Measurements from ENCODE around the gene PDE6B. TPM values are rescaled to one million over a fixed set of nuclear protein-coding genes. Genes with fewer than 3 reads are reported as not detected.

The PDE6B gene
- total RNA-seq, 1 experiment from 2014 or later: not detected

DNA sequence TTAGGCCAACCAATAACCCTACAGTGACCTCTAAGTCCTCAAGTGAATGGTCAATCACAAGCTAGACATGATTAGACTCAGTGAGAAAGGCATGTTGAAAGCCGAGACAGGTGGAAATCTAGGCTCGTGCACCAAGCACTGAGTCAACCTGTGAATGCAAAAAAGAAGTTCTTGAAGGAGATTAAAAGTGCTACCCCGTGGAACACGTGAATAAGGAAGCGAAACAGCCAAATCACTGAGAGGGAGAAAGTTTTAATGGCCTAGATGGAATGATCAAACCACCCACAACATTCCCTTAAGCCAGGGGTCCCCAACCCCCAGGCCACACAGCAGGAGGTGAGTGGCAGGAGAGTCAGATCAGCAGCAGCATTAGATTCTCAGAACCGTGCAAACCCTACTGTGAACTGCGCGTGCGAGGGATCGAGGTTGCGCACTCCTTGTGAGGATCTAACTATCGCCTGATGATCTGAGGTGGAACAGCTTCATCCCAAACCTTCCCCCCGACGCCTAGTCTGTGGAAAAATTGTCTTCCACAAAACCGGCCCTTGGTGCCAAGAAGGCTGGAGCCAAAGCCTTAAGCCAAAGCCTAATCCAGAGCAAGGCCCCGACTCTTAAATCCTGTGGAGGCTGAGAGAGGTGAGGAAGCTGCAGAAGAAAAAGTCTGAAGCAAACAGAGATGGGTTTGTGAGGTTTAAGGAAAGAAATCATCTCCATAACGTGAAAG is 19.5 kb upstream of the PDE6B start:
- DNase-seq (ENCODE audit: unreplicated experiment): no peak
- no peak overlapping the region for H3K27ac Mint-ChIP-seq (ENCODE audit: low read depth, unreplicated experiment)
- TF ChIP-seq, protein P1, sequence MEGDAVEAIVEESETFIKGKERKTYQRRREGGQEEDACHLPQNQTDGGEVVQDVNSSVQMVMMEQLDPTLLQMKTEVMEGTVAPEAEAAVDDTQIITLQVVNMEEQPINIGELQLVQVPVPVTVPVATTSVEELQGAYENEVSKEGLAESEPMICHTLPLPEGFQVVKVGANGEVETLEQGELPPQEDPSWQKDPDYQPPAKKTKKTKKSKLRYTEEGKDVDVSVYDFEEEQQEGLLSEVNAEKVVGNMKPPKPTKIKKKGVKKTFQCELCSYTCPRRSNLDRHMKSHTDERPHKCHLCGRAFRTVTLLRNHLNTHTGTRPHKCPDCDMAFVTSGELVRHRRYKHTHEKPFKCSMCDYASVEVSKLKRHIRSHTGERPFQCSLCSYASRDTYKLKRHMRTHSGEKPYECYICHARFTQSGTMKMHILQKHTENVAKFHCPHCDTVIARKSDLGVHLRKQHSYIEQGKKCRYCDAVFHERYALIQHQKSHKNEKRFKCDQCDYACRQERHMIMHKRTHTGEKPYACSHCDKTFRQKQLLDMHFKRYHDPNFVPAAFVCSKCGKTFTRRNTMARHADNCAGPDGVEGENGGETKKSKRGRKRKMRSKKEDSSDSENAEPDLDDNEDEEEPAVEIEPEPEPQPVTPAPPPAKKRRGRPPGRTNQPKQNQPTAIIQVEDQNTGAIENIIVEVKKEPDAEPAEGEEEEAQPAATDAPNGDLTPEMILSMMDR (IDR thresholded peaks at IDR 0.05; ENCODE audit: unreplicated experiment): no peak
- H3K36me3 Mint-ChIP-seq (ENCODE audit: insufficient read depth, unreplicated experiment): peaks cover 6% of the 10 kb centered on the region
- BruUV-seq (replicated peaks): no TSS peak
- ChIA-PET CTCF (interaction anchor here (1.8 kb wide), 1 partner anchor 67 kb away, joined by 4 read pairs; the partner anchor contains the start of gene ATP5ME), POLR2A (interaction anchor here (0.6 kb wide), 1 partner anchor 93 kb away, joined by 3 read pairs; no protein-coding TSS in a partner anchor)
- H3K9me3 Mint-ChIP-seq (ENCODE audit: unreplicated experiment): peaks cover 9% of the 10 kb centered on the region
- intact Hi-C loops (cut with micrococcal nuclease): loop anchor here (10.0 kb wide), 1 partner anchor 149 kb away; no protein-coding TSS in a partner anchor
- H3K4me1 Mint-ChIP-seq (ENCODE audit: insufficient read depth, unreplicated experiment): peaks cover 22% of the 10 kb centered on the region
- no peak overlapping the region for H3K4me3 Mint-ChIP-seq (ENCODE audit: unreplicated experiment)
- H3K27me3 Mint-ChIP-seq (ENCODE audit: insufficient read depth, unreplicated experiment): no peaks in the 10 kb centered on the region

DNA sequence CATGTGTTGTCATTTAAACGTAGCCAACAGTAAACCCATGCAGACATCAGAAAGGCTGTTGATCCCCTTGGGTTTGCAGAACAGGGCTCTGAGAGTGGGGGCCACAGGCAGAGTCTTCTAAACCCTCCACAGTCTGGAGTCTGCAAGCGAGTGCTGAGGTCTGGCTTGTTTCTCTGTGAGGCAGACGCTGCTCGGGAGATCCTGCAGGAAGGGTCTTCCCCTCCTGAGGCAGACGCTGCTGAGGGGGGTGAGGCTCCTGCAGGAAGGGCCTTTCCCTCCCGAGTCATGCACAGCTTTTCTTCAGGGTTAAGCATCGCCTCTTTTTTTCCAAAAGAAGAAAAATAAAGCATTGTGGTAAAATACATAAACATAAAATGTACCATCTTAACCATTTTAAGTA is 17.1 kb upstream of the PDE6B start:
- POLR2A ChIA-PET: interaction anchor here (1.2 kb wide), 1 partner anchor 17 kb away, joined by 3 read pairs; no protein-coding TSS in a partner anchor
- H3K27me3 Mint-ChIP-seq (ENCODE audit: insufficient read depth, unreplicated experiment): peaks cover 11% of the 10 kb centered on the region
- H3K4me1 Mint-ChIP-seq (ENCODE audit: insufficient read depth, unreplicated experiment): peaks cover 20% of the 10 kb centered on the region
- no peak for DNase-seq (ENCODE audit: unreplicated experiment)
- intact Hi-C loops (cut with micrococcal nuclease): loop anchor here (10.0 kb wide), 1 partner anchor 147 kb away; no protein-coding TSS in a partner anchor
- BruUV-seq (replicated peaks): no TSS peak
- H3K9me3 Mint-ChIP-seq (ENCODE audit: unreplicated experiment): peaks cover 9% of the 10 kb centered on the region
- H3K36me3 Mint-ChIP-seq (ENCODE audit: insufficient read depth, unreplicated experiment): peaks cover 6% of the 10 kb centered on the region
- CTCF ChIA-PET: interaction anchor here (1.1 kb wide), 1 partner anchor 65 kb away, joined by 6 read pairs; no protein-coding TSS in a partner anchor
- no peak overlapping the region for H3K27ac Mint-ChIP-seq (ENCODE audit: low read depth, unreplicated experiment)
- no peak overlapping the region for H3K4me3 Mint-ChIP-seq (ENCODE audit: unreplicated experiment)
- TF ChIP-seq, protein P1 (IDR thresholded peaks at IDR 0.05; ENCODE audit: unreplicated experiment): no peak

DNA sequence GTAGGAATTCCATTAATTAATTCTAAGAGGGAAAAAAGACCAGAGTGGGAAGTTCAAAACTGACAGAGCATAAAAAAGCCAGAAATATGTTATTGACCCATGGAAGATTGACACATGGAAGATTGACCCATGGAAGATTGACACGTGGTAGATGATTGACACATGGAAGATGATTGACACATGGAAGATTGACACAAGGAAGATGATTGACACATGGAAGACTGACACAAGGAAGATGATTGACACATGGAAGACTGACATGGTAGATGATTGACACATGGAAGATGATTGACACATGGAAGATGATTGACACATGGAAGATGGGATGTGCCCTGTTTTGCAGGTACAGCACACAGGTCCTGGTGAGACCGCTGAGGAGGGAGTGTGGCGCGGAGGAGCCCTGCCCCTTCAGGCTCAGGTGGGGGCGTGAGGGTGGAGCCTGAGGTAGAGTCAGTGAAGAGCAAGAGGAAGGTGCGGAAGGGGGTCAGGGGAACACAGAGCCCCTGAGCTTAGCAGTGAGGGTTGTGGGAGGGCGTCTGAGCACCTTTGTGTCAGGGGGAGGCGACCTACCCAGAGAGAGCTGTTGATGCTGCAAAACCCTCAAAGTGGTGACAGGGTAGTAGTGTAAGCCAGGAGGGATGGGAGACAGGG is 15.8 kb upstream of the PDE6B start:
- intact Hi-C loops (cut with micrococcal nuclease): loop anchor here (10.0 kb wide), 1 partner anchor 145 kb away; no protein-coding TSS in a partner anchor
- no TSS peak for BruUV-seq (replicated peaks)
- Mint-ChIP-seq H3K27ac (ENCODE audit: low read depth, unreplicated experiment) (no peak overlapping the region), H3K4me3 (ENCODE audit: unreplicated experiment) (no peak overlapping the region), H3K27me3 (ENCODE audit: insufficient read depth, unreplicated experiment) (peaks cover 24% of the 10 kb centered on the region), H3K9me3 (ENCODE audit: unreplicated experiment) (peaks cover 9% of the 10 kb centered on the region), H3K36me3 (ENCODE audit: insufficient read depth, unreplicated experiment) (peaks cover 6% of the 10 kb centered on the region), H3K4me1 (ENCODE audit: insufficient read depth, unreplicated experiment) (peaks cover 20% of the 10 kb centered on the region)
- TF ChIP-seq, protein P1 (IDR thresholded peaks at IDR 0.05; ENCODE audit: unreplicated experiment): no peak
- ChIA-PET CTCF (interaction anchor here (0.6 to 1.1 kb wide), 2 partner anchors 9 to 63 kb away, joined by 3 to 6 read pairs; no protein-coding TSS in a partner anchor), POLR2A (interaction anchor here (1.1 to 2.2 kb wide), 3 partner anchors 10 to 66 kb away, joined by 4 to 23 read pairs (median 5); partner anchors contain the start of genes ATP5ME and MYL5)
- DNase-seq (ENCODE audit: unreplicated experiment): no peak

Data from MCF 10A (cell line).